ENCODE results near the gene RNF166. TPM values are rescaled to one million over a fixed set of nuclear protein-coding genes. Genes with fewer than 3 reads are reported as not detected.
A peak's percentile ranks its signal among the peaks of the same experiment; 100 is the strongest.

RNF166 gene
- total and polyA plus RNA-seq, 2 of the 13 experiments (the other 11 are each of a cell fraction or from before 2014, with no cell fraction given): 21.4 to 23.0 TPM

- TF ChIP-seq LCORL (IDR thresholded peaks at IDR 0.05) (no peak), LCORL (CRISPR knock-in tag; IDR thresholded peaks at IDR 0.05) (peak; percentile 96), CHCHD3 (CRISPR knock-in tag; IDR thresholded peaks at IDR 0.05) (no peak), ZMYM3 (CRISPR knock-in tag; IDR thresholded peaks at IDR 0.05) (no peak), ZNF546 (CRISPR knock-in tag; conservative IDR thresholded peaks at IDR 0.05) (no peak; the same call in 1 of the 2 replicates), ARID2 (CRISPR knock-in tag; IDR thresholded peaks at IDR 0.05; ENCODE audit: borderline replicate concordance) (0 out of 2 replicates have a peak, but pooled peaks have one; percentile 45), THYN1 (CRISPR knock-in tag; IDR thresholded peaks at IDR 0.05; ENCODE audit: borderline replicate concordance, low read depth) (no peak), ZNF382 (CRISPR knock-in tag; IDR thresholded peaks at IDR 0.05; ENCODE audit: borderline replicate concordance) (no peak), MNT (IDR thresholded peaks at IDR 0.05) (peak; percentile 71), NR2F2 (IDR thresholded peaks at IDR 0.05; ENCODE audit: borderline replicate concordance, low read depth) (0 out of 2 replicates have a peak, but pooled peaks have one; percentile 73), MYC (CRISPR knock-in tag; IDR thresholded peaks at IDR 0.05; ENCODE audit: borderline replicate concordance) (peak; percentile 87), ZNF33A (CRISPR knock-in tag; IDR thresholded peaks at IDR 0.05; ENCODE audit: borderline replicate concordance) (peak; percentile 88; the same call in 1 of the 2 replicates), ZNF713 (CRISPR knock-in tag; IDR thresholded peaks at IDR 0.05) (no peak), DMAP1 (CRISPR knock-in tag; IDR thresholded peaks at IDR 0.05) (peak; percentile 86), FOXO4 (CRISPR knock-in tag; conservative IDR thresholded peaks at IDR 0.05) (no peak), EHMT2 (IDR thresholded peaks at IDR 0.05; ENCODE audit: borderline replicate concordance, low read depth, low read length) (no peak), MLLT10 (CRISPR knock-in tag; IDR thresholded peaks at IDR 0.05) (no peak), SNAPC2 (CRISPR knock-in tag; IDR thresholded peaks at IDR 0.05) (peak; percentile 83; the same call in 1 of the 2 replicates), PHB2 (IDR thresholded peaks at IDR 0.05; ENCODE audit: partially characterized antibody) (no peak), GLI4 (CRISPR knock-in tag; IDR thresholded peaks at IDR 0.05; ENCODE audit: borderline replicate concordance) (0 out of 2 replicates have a peak, but pooled peaks have one; percentile 18), REL (CRISPR knock-in tag; conservative IDR thresholded peaks at IDR 0.05) (0 out of 2 replicates have a peak, but pooled peaks have one; percentile 41), LRRFIP1 (CRISPR knock-in tag; conservative IDR thresholded peaks at IDR 0.05) (no peak; the same call in 1 of the 2 replicates), MBNL3 (CRISPR knock-in tag; conservative IDR thresholded peaks at IDR 0.05) (no peak), CEBPB (IDR thresholded peaks at IDR 0.05; ENCODE audit: borderline replicate concordance, low read depth, low read length) (no peak), ZNF441 (CRISPR knock-in tag; IDR thresholded peaks at IDR 0.05; ENCODE audit: borderline replicate concordance) (peak; percentile 87; the same call in 1 of the 2 replicates), NPAS2 (CRISPR knock-in tag; IDR thresholded peaks at IDR 0.05; ENCODE audit: borderline replicate concordance) (no peak)
These were observed 54.8 kb downstream of the RNF166 start (continued) for GRCh38 chr16:88651276-88651988.
